Measurements from ENCODE around the gene AGMAT.

The AGMAT gene

GRCh38 chr1:15541231-15541792 lies 43.5 kb downstream of the AGMAT start:
- H3K4me1 Mint-ChIP-seq, result no peaks in the 10 kb centered on the region
- no peak overlapping the region for H3K4me3 Mint-ChIP-seq
- no peaks in the 10 kb centered on the region for H3K9me3 Mint-ChIP-seq
- H3K27me3 Mint-ChIP-seq, result no peaks in the 10 kb centered on the region
- DNase-seq (ENCODE audit: low spot score in 2 of 2) (no peak), ATAC-seq (replicated peaks; ENCODE audit: extremely low read depth, poor library complexity, severe bottlenecking) (no peak)
- no peak overlapping the region for H3K27ac Mint-ChIP-seq (ENCODE audit: low read depth)
- peaks cover 43% of the 10 kb centered on the region for H3K36me3 Mint-ChIP-seq (ENCODE audit: insufficient read depth)

GRCh38 chr1:15540186-15540585 lies 44.7 kb downstream of the AGMAT start:
- H3K4me1 Mint-ChIP-seq, result no peaks in the 10 kb centered on the region
- no peak overlapping the region for H3K4me3 Mint-ChIP-seq
- H3K27me3 Mint-ChIP-seq, result no peaks in the 10 kb centered on the region
- DNase-seq (ENCODE audit: low spot score in 2 of 2), result no peak
- H3K36me3 Mint-ChIP-seq (ENCODE audit: insufficient read depth), result peaks cover 46% of the 10 kb centered on the region
- H3K9me3 Mint-ChIP-seq, result no peaks in the 10 kb centered on the region
- no peak overlapping the region for H3K27ac Mint-ChIP-seq (ENCODE audit: low read depth)
- ATAC-seq (replicated peaks; ENCODE audit: extremely low read depth, poor library complexity, severe bottlenecking), result no peak

GRCh38 chr1:15538771-15539170 lies 46.1 kb downstream of the AGMAT start:
- no peaks in the 10 kb centered on the region for H3K4me1 Mint-ChIP-seq
- H3K36me3 Mint-ChIP-seq (ENCODE audit: insufficient read depth), result peaks cover 47% of the 10 kb centered on the region
- H3K4me3 Mint-ChIP-seq, result no peak overlapping the region
- ATAC-seq (replicated peaks; ENCODE audit: extremely low read depth, poor library complexity, severe bottlenecking) (no peak), DNase-seq (ENCODE audit: low spot score in 2 of 2) (no peak)
- H3K27me3 Mint-ChIP-seq, result no peaks in the 10 kb centered on the region
- no peak overlapping the region for H3K27ac Mint-ChIP-seq (ENCODE audit: low read depth)
- no peaks in the 10 kb centered on the region for H3K9me3 Mint-ChIP-seq

- H3K9me3 Mint-ChIP-seq, result no peaks in the 10 kb centered on the region
- DNase-seq (ENCODE audit: low spot score in 2 of 2) (no peak), ATAC-seq (replicated peaks; ENCODE audit: extremely low read depth, poor library complexity, severe bottlenecking) (no peak)
- H3K36me3 Mint-ChIP-seq (ENCODE audit: insufficient read depth), result peaks cover 22% of the 10 kb centered on the region
- peak overlapping the region; percentile 55 for H3K27ac Mint-ChIP-seq (ENCODE audit: low read depth)
- no peaks in the 10 kb centered on the region for H3K27me3 Mint-ChIP-seq
- H3K4me3 Mint-ChIP-seq, result no peak overlapping the region
- H3K4me1 Mint-ChIP-seq, result peaks cover 20% of the 10 kb centered on the region
These were observed 53.2 kb downstream of the AGMAT start for GRCh38 chr1:15531682-15532081.

GRCh38 chr1:15531003-15531402 lies 53.8 kb downstream of the AGMAT start:
- Mint-ChIP-seq H3K9me3 (no peaks in the 10 kb centered on the region), H3K27me3 (no peaks in the 10 kb centered on the region), H3K4me3 (no peak overlapping the region), H3K36me3 (ENCODE audit: insufficient read depth) (peaks cover 20% of the 10 kb centered on the region), H3K4me1 (peaks cover 26% of the 10 kb centered on the region), H3K27ac (ENCODE audit: low read depth) (no peak overlapping the region)
- no peak for ATAC-seq (replicated peaks; ENCODE audit: extremely low read depth, poor library complexity, severe bottlenecking)
- DNase-seq (ENCODE audit: low spot score in 2 of 2), result no peak

- Mint-ChIP-seq H3K4me1 (peaks cover 48% of the 10 kb centered on the region), H3K27me3 (no peaks in the 10 kb centered on the region), H3K4me3 (peak within 1 kb of the TSS; percentile 82), H3K36me3 (ENCODE audit: insufficient read depth) (peaks cover 15% of the 10 kb centered on the region), H3K9me3 (no peaks in the 10 kb centered on the region), H3K27ac (ENCODE audit: low read depth) (peak within 1 kb of the TSS; percentile 98)
- ATAC-seq (replicated peaks; ENCODE audit: extremely low read depth, poor library complexity, severe bottlenecking), result peak; percentile 41
- DNase-seq (ENCODE audit: low spot score in 2 of 2), result peak; percentile 91 to 96
These were observed 58.1 kb downstream of the AGMAT start, which contains the start of gene DNAJC16 for GRCh38 chr1:15526490-15527339. DNAJC16 (plus strand) TSS chr1:15526848; CDS start chr1:15529106, 2,258 bp downstream.

GRCh38 chr1:15526021-15526489 lies 58.8 kb downstream of the AGMAT start:
- no peak for ATAC-seq (replicated peaks; ENCODE audit: extremely low read depth, poor library complexity, severe bottlenecking)
- Mint-ChIP-seq H3K4me3 (peak overlapping the region; percentile 82), H3K4me1 (peaks cover 47% of the 10 kb centered on the region), H3K36me3 (ENCODE audit: insufficient read depth) (peaks cover 15% of the 10 kb centered on the region), H3K27me3 (no peaks in the 10 kb centered on the region), H3K27ac (ENCODE audit: low read depth) (peak overlapping the region; percentile 98), H3K9me3 (no peaks in the 10 kb centered on the region)
- DNase-seq (ENCODE audit: low spot score in 2 of 2), result no peak

GRCh38 chr1:15525050-15526020 lies 59.5 kb downstream of the AGMAT start:
- H3K27me3 Mint-ChIP-seq, result no peaks in the 10 kb centered on the region
- peak; percentile 57 for ATAC-seq (replicated peaks; ENCODE audit: extremely low read depth, poor library complexity, severe bottlenecking)
- no peak for DNase-seq (ENCODE audit: low spot score in 2 of 2)

GRCh38 chr1:15524283-15525049 lies 60.4 kb downstream of the AGMAT start:
- no peaks in the 10 kb centered on the region for H3K9me3 Mint-ChIP-seq
- peaks cover 43% of the 10 kb centered on the region for H3K4me1 Mint-ChIP-seq
- peak; percentile 56 for ATAC-seq (replicated peaks; ENCODE audit: extremely low read depth, poor library complexity, severe bottlenecking)
- no peaks in the 10 kb centered on the region for H3K27me3 Mint-ChIP-seq
- peak overlapping the region; percentile 82 for H3K4me3 Mint-ChIP-seq
- H3K36me3 Mint-ChIP-seq (ENCODE audit: insufficient read depth), result peaks cover 15% of the 10 kb centered on the region
- peak; percentile 99 to 100 for DNase-seq (ENCODE audit: low spot score in 2 of 2)
- H3K27ac Mint-ChIP-seq (ENCODE audit: low read depth), result peak overlapping the region; percentile 98

More at GRCh38 chr1:15525050-15526020, 59.5 kb downstream of the AGMAT start:
- peak overlapping the region; percentile 82 for H3K4me3 Mint-ChIP-seq
- H3K36me3 Mint-ChIP-seq (ENCODE audit: insufficient read depth), result peaks cover 15% of the 10 kb centered on the region
- H3K9me3 Mint-ChIP-seq, result no peaks in the 10 kb centered on the region
- H3K27ac Mint-ChIP-seq (ENCODE audit: low read depth), result peak overlapping the region; percentile 98
- peaks cover 43% of the 10 kb centered on the region for H3K4me1 Mint-ChIP-seq

- no peaks in the 10 kb centered on the region for H3K27me3 Mint-ChIP-seq
- peaks cover 42% of the 10 kb centered on the region for H3K4me1 Mint-ChIP-seq
- peak within 1 kb of the TSS; percentile 98 for H3K27ac Mint-ChIP-seq (ENCODE audit: low read depth)
- ATAC-seq (replicated peaks; ENCODE audit: extremely low read depth, poor library complexity, severe bottlenecking) (peak; percentile 5), DNase-seq (ENCODE audit: low spot score in 2 of 2) (no peak)
- H3K36me3 Mint-ChIP-seq (ENCODE audit: insufficient read depth), result peaks cover 15% of the 10 kb centered on the region
- peak within 1 kb of the TSS; percentile 82 for H3K4me3 Mint-ChIP-seq
- no peaks in the 10 kb centered on the region for H3K9me3 Mint-ChIP-seq
These were observed 60.9 kb downstream of the AGMAT start, which contains the start of gene CASP9 for GRCh38 chr1:15524021-15524282. CASP9 (minus strand) TSS chr1:15524215; CDS start chr1:15524200, 15 bp downstream.

- Mint-ChIP-seq H3K4me1 (peaks cover 39% of the 10 kb centered on the region), H3K4me3 (peak overlapping the region; percentile 82), H3K27me3 (no peaks in the 10 kb centered on the region), H3K36me3 (ENCODE audit: insufficient read depth) (peaks cover 17% of the 10 kb centered on the region), H3K27ac (ENCODE audit: low read depth) (peak overlapping the region; percentile 98), H3K9me3 (no peaks in the 10 kb centered on the region)
- no peak for ATAC-seq (replicated peaks; ENCODE audit: extremely low read depth, poor library complexity, severe bottlenecking)
- no peak for DNase-seq (ENCODE audit: low spot score in 2 of 2)
These were observed 61.5 kb downstream of the AGMAT start for GRCh38 chr1:15523104-15524020.

All from central memory CD8-positive, alpha-beta T cell (primary cell).